Activated T-cell treated with anti-CD3 and anti-CD28 coated beads, Interleukin-2, amount 50 U/mL, for 24 hours (primary cell): ENCODE measurements around the gene NUDT6.

Experiments
- DNase-seq: peaks from one replicate; pipeline ENCODE4 v3.0.0-alpha.2; 2020
- H3K27ac Mint-ChIP-seq: 2 replicates; pipeline ENCODE4 v1.8.0; 2020; ENCODE audit warnings: mild to moderate bottlenecking, mixed read lengths
- H3K27me3 Mint-ChIP-seq: 2 replicates; pipeline ENCODE4 v1.8.0; 2020; ENCODE audit warnings: mixed read lengths
- H3K36me3 Mint-ChIP-seq: 2 replicates; pipeline ENCODE4 v1.8.0; 2020; ENCODE audit warnings: low read depth, mixed read lengths
- H3K4me1 Mint-ChIP-seq: 2 replicates; pipeline ENCODE4 v1.8.0; 2020; ENCODE audit warnings: low read depth, mixed read lengths
- H3K4me3 Mint-ChIP-seq: 2 replicates; pipeline ENCODE4 v1.8.0; 2020; ENCODE audit warnings: mild to moderate bottlenecking, moderate library complexity, mixed read lengths
- H3K9me3 Mint-ChIP-seq: 2 replicates; pipeline ENCODE4 v1.8.0; 2020; ENCODE audit warnings: mixed read lengths

NUDT6 gene

GRCh38 chr4:122932763-122933162, 10.4 kb upstream of the NUDT6 start:
- Mint-ChIP-seq H3K27ac (no peak overlapping the region), H3K36me3 (peaks cover 79% of the 10 kb centered on the region), H3K9me3 (no peaks in the 10 kb centered on the region), H3K4me3 (no peak overlapping the region), H3K4me1 (peaks cover 2% of the 10 kb centered on the region), H3K27me3 (no peaks in the 10 kb centered on the region)
- DNase-seq, result no peak

GRCh38 chr4:122930862-122931261, 8.5 kb upstream of the NUDT6 start:
- no peak for DNase-seq
- peaks cover 9% of the 10 kb centered on the region for H3K4me1 Mint-ChIP-seq
- H3K9me3 Mint-ChIP-seq, result no peaks in the 10 kb centered on the region
- no peaks in the 10 kb centered on the region for H3K27me3 Mint-ChIP-seq
- peaks cover 72% of the 10 kb centered on the region for H3K36me3 Mint-ChIP-seq
- H3K27ac Mint-ChIP-seq, result no peak overlapping the region
- H3K4me3 Mint-ChIP-seq, result no peak overlapping the region

- H3K9me3 Mint-ChIP-seq, result no peaks in the 10 kb centered on the region
- H3K27me3 Mint-ChIP-seq, result no peaks in the 10 kb centered on the region
- H3K36me3 Mint-ChIP-seq, result peaks cover 56% of the 10 kb centered on the region
- H3K4me3 Mint-ChIP-seq, result no peak overlapping the region
- no peak for DNase-seq
- peaks cover 6% of the 10 kb centered on the region for H3K4me1 Mint-ChIP-seq
- H3K27ac Mint-ChIP-seq, result no peak overlapping the region
These were observed 6.5 kb upstream of the NUDT6 start for GRCh38 chr4:122928930-122929329.

GRCh38 chr4:122922877-122923511, 597 bp upstream of the NUDT6 start:
- peak; percentile 89 for DNase-seq
- peaks cover 16% of the 10 kb centered on the region for H3K4me1 Mint-ChIP-seq
- no peaks in the 10 kb centered on the region for H3K9me3 Mint-ChIP-seq
- no peaks in the 10 kb centered on the region for H3K27me3 Mint-ChIP-seq
- H3K4me3 Mint-ChIP-seq, result no peak overlapping the region
- peak overlapping the region; percentile 96 for H3K27ac Mint-ChIP-seq
- peaks cover 21% of the 10 kb centered on the region for H3K36me3 Mint-ChIP-seq

- no peak overlapping the region for H3K27ac Mint-ChIP-seq
- peaks cover 13% of the 10 kb centered on the region for H3K36me3 Mint-ChIP-seq
- no peak overlapping the region for H3K4me3 Mint-ChIP-seq
- DNase-seq, result no peak
- peaks cover 10% of the 10 kb centered on the region for H3K4me1 Mint-ChIP-seq
- H3K9me3 Mint-ChIP-seq, result no peaks in the 10 kb centered on the region
- no peaks in the 10 kb centered on the region for H3K27me3 Mint-ChIP-seq
These were observed 1.1 kb downstream of the NUDT6 start for GRCh38 chr4:122921300-122921699.

- no peak for DNase-seq
- H3K27ac Mint-ChIP-seq, result no peak overlapping the region
- H3K36me3 Mint-ChIP-seq, result peaks cover 13% of the 10 kb centered on the region
- peaks cover 10% of the 10 kb centered on the region for H3K4me1 Mint-ChIP-seq
- H3K4me3 Mint-ChIP-seq, result no peak overlapping the region
- no peaks in the 10 kb centered on the region for H3K27me3 Mint-ChIP-seq
- H3K9me3 Mint-ChIP-seq, result no peaks in the 10 kb centered on the region
These were observed 1.9 kb downstream of the NUDT6 start for GRCh38 chr4:122920473-122920872.

- Mint-ChIP-seq H3K9me3 (no peaks in the 10 kb centered on the region), H3K27me3 (no peaks in the 10 kb centered on the region), H3K36me3 (peaks cover 6% of the 10 kb centered on the region), H3K27ac (no peak overlapping the region), H3K4me1 (peaks cover 8% of the 10 kb centered on the region), H3K4me3 (no peak overlapping the region)
- no peak for DNase-seq
These were observed 4.7 kb downstream of the NUDT6 start for GRCh38 chr4:122917731-122918130.

GRCh38 chr4:122914938-122915337, 7.5 kb downstream of the NUDT6 start:
- no peaks in the 10 kb centered on the region for H3K4me1 Mint-ChIP-seq

GRCh38 chr4:122914292-122914904, 8.0 kb downstream of the NUDT6 start:
- Mint-ChIP-seq H3K4me1 (no peaks in the 10 kb centered on the region), H3K36me3 (no peaks in the 10 kb centered on the region), H3K27ac (no peak overlapping the region), H3K4me3 (no peak overlapping the region), H3K27me3 (no peaks in the 10 kb centered on the region), H3K9me3 (no peaks in the 10 kb centered on the region)
- DNase-seq, result no peak

More at GRCh38 chr4:122914938-122915337, 7.5 kb downstream of the NUDT6 start:
- H3K27ac Mint-ChIP-seq, result no peak overlapping the region
- H3K36me3 Mint-ChIP-seq, result no peaks in the 10 kb centered on the region
- no peak for DNase-seq
- H3K9me3 Mint-ChIP-seq, result no peaks in the 10 kb centered on the region
- H3K27me3 Mint-ChIP-seq, result no peaks in the 10 kb centered on the region
- H3K4me3 Mint-ChIP-seq, result no peak overlapping the region

GRCh38 chr4:122912810-122913575, 9.4 kb downstream of the NUDT6 start:
- DNase-seq, result no peak
- Mint-ChIP-seq H3K27me3 (no peaks in the 10 kb centered on the region), H3K4me1 (no peaks in the 10 kb centered on the region)

GRCh38 chr4:122911588-122911987, 10.8 kb downstream of the NUDT6 start:
- Mint-ChIP-seq H3K36me3 (no peaks in the 10 kb centered on the region), H3K27me3 (no peaks in the 10 kb centered on the region), H3K9me3 (no peaks in the 10 kb centered on the region), H3K4me1 (no peaks in the 10 kb centered on the region), H3K4me3 (no peak overlapping the region), H3K27ac (no peak overlapping the region)
- DNase-seq, result no peak

More at GRCh38 chr4:122912810-122913575, 9.4 kb downstream of the NUDT6 start:
- Mint-ChIP-seq H3K4me3 (no peak overlapping the region), H3K9me3 (no peaks in the 10 kb centered on the region), H3K36me3 (no peaks in the 10 kb centered on the region), H3K27ac (no peak overlapping the region)

- DNase-seq, result no peak
- H3K4me3 Mint-ChIP-seq, result no peak overlapping the region
- no peaks in the 10 kb centered on the region for H3K36me3 Mint-ChIP-seq
- no peaks in the 10 kb centered on the region for H3K4me1 Mint-ChIP-seq
- H3K27ac Mint-ChIP-seq, result no peak overlapping the region
- H3K27me3 Mint-ChIP-seq, result no peaks in the 10 kb centered on the region
- H3K9me3 Mint-ChIP-seq, result no peaks in the 10 kb centered on the region
These were observed 12.7 kb downstream of the NUDT6 start for GRCh38 chr4:122909683-122910082.

GRCh38 chr4:122908223-122908622, 14.2 kb downstream of the NUDT6 start:
- no peak overlapping the region for H3K27ac Mint-ChIP-seq
- no peaks in the 10 kb centered on the region for H3K27me3 Mint-ChIP-seq
- no peaks in the 10 kb centered on the region for H3K36me3 Mint-ChIP-seq
- H3K4me1 Mint-ChIP-seq, result no peaks in the 10 kb centered on the region
- no peaks in the 10 kb centered on the region for H3K9me3 Mint-ChIP-seq
- DNase-seq, result no peak
- no peak overlapping the region for H3K4me3 Mint-ChIP-seq

GRCh38 chr4:122906859-122907305, 15.5 kb downstream of the NUDT6 start:
- Mint-ChIP-seq H3K27ac (no peak overlapping the region), H3K27me3 (no peaks in the 10 kb centered on the region), H3K4me1 (no peaks in the 10 kb centered on the region), H3K9me3 (no peaks in the 10 kb centered on the region), H3K36me3 (no peaks in the 10 kb centered on the region), H3K4me3 (no peak overlapping the region)
- DNase-seq, result no peak

GRCh38 chr4:122903766-122904288, 18.6 kb downstream of the NUDT6 start:
- DNase-seq, result no peak
- H3K4me3 Mint-ChIP-seq, result no peak overlapping the region
- H3K27me3 Mint-ChIP-seq, result no peaks in the 10 kb centered on the region
- H3K27ac Mint-ChIP-seq, result no peak overlapping the region
- no peaks in the 10 kb centered on the region for H3K9me3 Mint-ChIP-seq
- H3K4me1 Mint-ChIP-seq, result no peaks in the 10 kb centered on the region
- H3K36me3 Mint-ChIP-seq, result no peaks in the 10 kb centered on the region
